ENCODE measurements around the gene SUSD6.

DNA sequence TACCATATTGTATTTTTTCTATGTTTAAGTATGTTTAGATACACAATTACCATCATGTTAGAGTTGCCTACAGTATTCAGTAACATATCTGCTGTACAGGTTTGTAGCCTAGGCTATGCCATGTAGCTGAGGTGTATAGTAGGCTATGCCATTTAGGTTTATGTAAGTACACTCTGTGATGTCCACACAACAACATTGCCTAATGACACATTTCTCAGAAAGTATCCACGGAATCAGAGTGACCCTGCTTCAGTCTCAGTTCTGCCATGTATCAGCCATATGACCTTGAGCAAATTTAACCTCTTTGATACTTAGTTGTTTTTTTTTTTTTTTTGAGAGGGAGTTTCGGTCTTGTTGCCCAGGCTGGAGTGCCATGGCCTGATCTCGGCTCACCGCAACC, 12.7 kb downstream of the SUSD6 start:
- no peak for TF ChIP-seq CHD2 (IDR thresholded peaks at IDR 0.05; ENCODE audit: low read length, partially characterized antibody)
- TF ChIP-seq GATA2 (CRISPR knock-in tag; IDR thresholded peaks at IDR 0.05) = no peak
- TF ChIP-seq, protein P1, sequence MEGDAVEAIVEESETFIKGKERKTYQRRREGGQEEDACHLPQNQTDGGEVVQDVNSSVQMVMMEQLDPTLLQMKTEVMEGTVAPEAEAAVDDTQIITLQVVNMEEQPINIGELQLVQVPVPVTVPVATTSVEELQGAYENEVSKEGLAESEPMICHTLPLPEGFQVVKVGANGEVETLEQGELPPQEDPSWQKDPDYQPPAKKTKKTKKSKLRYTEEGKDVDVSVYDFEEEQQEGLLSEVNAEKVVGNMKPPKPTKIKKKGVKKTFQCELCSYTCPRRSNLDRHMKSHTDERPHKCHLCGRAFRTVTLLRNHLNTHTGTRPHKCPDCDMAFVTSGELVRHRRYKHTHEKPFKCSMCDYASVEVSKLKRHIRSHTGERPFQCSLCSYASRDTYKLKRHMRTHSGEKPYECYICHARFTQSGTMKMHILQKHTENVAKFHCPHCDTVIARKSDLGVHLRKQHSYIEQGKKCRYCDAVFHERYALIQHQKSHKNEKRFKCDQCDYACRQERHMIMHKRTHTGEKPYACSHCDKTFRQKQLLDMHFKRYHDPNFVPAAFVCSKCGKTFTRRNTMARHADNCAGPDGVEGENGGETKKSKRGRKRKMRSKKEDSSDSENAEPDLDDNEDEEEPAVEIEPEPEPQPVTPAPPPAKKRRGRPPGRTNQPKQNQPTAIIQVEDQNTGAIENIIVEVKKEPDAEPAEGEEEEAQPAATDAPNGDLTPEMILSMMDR (IDR thresholded peaks at IDR 0.05) = no peak
- no peak for TF ChIP-seq JUND (IDR thresholded peaks at IDR 0.05)
- TF ChIP-seq POLR2AphosphoS5 (IDR thresholded peaks at IDR 0.05; ENCODE audit: low read depth, low read length) = no peak
